GM21825 (cell line): Measurements from ENCODE around the gene UBXN4.
"Not testable (repeated sequence)": the region's sequence is repeated elsewhere in the genome, so short reads cannot be mapped to it uniquely, and the experiment has no call there.

ENCODE experiments used
- ATAC-seq: cut with Tn5 transposase; IDR thresholded peaks from one replicate; pipeline ENCODE4 v1.9.1; 2021; ENCODE audit warnings: mild to moderate bottlenecking, moderate library complexity; ENCODE audit not compliant: unreplicated experiment

The UBXN4 gene

DNA sequence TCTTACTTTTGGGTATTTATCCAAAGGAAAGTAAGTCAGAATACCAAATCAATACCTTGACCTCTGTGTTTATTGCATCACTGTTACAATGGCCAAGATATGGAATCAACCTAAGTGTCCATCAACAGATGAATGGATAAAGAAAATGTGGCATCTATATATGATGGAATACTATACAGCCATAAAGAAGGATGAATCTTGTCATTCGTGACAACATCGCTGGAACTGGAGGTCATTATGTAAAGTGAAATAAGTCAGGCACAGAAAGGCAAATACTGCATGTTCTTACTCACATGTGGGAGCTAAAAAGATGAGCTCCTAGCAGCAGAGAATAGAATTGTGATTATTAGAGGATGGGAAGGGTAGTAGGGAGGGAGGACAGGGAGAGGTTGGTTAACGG lies 60.7 kb downstream of the UBXN4 start:
- no peak for ATAC-seq

DNA sequence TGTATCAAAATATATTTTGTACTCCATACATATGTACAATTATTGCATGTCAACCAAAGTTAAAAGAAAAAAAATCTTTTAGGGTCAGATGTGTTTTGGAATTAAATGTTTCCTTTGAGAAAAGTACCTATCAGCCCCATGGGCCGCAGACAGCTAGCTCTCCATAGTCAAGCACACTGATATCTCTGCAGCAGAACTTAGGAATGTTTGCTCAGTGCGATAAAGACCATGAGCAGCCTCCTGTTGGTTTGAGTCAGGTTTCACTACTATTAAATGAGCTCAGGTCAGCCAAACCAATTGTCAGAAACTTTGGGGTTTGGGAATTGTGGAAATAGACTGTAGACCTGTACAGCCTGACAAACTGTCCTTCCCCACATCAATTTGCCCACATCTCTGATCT lies 61.6 kb downstream of the UBXN4 start:
- no peak for ATAC-seq

DNA sequence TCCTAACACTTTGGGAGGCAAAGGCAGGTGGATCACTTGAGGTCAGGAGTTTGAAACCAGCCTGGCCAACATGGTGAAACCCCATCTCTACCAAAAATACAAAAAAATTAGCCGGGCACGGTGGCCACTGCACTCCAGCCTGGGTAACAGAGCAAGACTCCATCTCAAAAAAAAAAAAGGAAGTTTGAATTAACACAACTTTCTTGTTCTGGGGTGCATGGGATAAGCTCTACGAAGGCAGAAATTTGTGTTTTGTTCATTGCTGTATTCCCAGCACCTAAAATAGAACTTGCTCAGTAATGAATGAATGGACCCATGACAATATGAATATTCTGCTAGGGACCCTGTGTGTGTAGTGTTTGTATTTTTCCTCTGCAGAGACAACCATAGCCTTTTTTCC lies 66.2 kb downstream of the UBXN4 start:
- ATAC-seq, result not testable (repeated sequence)

DNA sequence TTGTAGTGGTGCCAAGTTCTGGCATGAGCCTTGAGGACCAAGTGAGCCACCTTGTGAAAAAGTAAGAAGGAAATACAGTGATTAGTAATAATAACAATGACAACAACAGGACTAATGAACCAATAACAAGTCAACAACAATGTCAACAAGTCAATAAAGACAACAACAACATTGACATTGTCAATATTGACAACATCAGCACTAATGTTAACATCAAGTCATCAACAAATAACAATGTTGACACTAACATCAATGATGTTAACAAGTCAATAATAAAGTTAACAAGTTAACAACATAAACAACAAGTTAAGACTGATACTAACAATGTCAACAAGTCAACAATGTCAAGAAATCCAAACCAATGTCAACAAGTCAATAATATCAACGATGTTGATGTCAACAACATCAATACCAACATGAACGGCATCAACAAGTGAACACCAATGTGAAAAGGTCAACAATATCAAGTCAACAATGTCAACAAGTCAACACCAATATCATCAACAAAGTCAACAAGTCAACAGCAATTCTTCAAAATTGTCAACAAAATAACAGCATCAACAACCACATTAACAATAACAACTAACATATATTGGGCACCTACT lies 71.4 kb downstream of the UBXN4 start:
- no peak for ATAC-seq

DNA sequence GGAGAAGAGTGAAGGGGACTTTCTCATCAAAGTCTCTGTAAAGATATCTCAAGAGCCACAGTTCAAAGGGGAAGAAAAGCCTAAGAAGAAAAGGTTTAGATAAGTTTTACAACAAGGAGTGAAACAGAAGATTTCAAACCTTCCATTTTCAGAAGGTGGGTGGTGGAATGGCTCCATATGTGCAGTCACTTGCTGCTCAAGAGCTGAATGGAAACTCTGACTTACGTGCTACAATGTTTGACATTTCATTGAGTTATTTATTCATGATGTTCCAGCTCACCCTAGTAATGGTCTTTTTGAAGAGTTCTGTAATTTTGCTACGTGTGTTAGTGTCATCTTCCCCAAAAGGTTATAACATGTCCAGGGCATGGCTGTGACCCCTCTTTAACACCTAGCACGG lies 73.6 kb downstream of the UBXN4 start:
- no peak for ATAC-seq

DNA sequence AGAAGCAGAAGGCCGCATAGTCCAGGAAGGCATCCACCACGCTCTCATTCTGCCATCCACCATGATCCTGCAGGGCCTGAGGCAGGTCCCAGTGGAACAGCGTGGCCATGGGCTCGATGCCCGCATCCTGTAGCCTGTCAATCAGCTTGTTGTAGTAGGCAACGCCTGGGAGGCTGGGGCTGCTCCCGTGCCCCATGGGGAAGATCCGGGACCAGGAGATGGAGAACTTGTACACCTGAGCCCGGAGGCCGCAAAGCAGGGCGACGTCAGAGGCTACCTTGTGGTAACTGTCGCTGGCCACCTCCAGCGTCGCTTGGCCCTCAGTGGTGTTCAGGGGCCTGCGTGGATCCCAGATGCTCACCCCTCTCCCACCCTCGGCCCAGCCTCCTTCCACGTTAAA lies 75.8 kb downstream of the UBXN4 start:
- ATAC-seq, result no peak

DNA sequence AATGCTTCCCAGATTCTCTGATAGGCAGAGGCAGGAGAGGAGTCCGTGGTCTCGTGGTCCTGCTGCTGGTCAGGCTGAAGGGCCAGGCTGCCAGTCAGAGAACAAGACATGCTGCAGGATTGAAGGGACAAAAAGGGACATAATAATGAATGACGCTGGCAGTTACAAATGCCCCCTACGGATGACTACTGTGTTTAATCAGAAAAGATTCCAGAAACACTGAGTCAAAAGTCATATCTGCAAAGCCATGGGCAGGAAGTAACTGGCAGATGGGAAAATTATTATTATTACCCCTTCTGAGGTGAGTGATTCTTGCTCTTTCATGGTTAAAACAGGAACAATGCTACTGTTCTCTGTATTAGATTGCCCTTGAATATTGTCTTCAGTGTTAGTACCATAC lies 76.3 kb downstream of the UBXN4 start:
- no peak for ATAC-seq

DNA sequence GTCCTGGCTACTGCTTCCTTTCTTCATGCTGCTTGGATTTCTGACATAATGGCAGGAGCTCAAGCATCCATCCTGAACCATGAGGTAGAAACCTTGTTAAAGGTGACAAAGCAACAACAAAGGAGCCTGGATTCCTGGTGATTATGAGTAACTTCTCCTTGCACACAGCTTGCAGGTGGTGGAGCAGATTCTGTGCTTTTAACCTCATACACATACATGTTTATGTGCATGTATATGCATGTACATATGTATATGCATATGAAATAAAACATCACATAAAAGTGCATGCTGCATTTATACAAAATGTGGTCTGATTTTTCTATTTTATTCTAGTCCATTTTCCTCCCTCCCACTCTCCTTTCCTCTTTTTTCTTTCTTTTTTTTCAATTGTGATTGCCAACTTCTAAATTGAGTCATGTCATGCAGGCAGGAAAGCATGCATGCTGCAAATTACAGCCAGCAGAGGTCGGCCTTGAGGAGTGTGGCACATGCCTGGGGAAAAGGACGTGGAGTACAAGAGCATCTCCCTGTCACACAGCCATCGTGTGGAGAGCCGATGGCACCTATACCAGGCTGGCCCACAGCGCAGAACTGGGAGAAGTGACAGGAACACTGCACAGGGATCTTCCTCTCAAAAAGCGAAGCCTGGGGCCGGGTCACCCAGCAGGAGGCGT lies 77.4 kb downstream of the UBXN4 start:
- ATAC-seq, result no peak

DNA sequence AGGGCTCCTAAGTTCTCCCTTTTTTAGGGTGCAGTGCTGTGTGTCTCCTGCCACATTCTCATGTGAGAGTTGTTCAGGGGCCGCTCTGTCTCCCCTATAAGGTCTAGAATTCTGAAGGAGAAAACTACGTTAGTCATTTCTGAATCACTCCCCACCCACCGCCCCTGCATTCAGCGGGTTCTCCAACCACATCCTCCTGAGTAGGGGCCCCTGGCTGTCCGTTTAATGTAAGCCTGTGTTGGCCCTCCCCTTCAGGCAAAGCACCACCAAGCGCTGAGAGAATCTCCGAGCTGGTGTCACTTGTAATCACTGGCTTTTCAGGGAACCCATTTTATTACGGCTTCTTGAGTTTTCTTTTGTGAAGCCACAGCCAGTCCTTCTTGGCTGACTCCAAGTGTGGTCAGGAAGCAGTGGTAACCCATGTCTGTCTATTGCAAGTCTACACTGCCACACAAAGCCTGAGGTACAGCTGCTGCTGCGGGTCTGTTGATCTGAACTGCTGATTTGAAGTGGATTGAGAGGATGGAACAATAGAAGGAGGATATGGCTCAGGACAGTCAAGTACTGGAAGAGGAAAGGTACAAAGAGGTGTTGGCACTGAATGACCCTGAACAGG lies 78.5 kb downstream of the UBXN4 start:
- peak; percentile 89 for ATAC-seq

DNA sequence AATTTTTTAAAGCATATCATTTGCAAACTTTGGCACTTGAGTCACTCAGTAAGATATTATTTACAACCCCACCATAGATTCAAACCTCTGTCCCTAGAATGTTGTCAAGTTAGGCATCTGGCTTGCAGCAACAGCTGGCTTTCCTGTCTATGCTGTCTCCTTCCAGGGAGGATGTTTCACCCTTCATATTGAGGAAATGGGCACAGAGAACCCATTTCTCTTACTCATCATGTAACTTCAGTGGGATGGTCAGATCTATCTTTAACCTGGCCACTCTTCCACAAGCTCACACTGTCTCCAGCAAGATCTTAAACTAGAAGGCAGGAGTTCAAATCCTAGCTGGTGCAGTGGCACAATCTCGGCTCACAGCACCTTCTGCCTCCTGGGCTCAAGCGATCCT lies 79.5 kb downstream of the UBXN4 start:
- ATAC-seq, result no peak

DNA sequence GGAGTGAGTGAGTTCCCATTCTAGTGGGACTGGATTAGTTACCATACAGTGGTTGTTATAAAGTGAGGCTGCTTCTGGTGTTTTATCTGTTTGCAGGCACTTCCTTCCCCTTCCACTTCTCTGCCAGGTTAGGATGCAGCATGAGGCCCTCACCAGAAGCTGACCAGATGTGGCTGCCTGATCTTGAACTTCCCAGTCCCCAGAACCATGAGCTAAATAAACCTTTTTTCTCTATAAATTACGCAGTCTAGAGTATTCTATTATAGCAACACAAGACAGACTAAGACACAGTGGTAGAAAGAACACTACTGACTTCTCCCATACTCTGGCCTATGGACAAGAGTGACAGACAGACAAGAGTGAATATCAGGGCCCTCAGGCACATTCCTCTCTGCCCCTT lies 81.2 kb downstream of the UBXN4 start:
- ATAC-seq, result no peak

DNA sequence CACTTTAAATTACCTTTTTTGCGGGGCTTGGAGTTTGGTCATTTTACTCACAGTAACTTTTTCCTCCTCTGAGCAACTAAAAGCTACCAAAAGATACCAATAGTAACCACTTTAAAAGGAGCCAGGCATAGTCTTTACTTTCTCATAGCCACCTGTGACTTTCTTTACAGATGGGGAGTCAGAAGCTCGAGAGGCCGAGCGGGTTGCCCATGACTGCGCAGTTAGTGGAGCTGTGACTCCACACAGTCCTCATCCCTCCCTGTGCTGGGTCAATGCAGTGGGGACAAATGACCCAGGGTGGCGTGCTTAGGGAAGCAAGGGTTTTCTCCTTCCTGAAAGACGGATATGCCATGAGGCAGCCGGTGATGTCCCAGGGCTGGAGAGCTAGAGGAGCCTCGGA lies 83.5 kb downstream of the UBXN4 start:
- ATAC-seq, result no peak

DNA sequence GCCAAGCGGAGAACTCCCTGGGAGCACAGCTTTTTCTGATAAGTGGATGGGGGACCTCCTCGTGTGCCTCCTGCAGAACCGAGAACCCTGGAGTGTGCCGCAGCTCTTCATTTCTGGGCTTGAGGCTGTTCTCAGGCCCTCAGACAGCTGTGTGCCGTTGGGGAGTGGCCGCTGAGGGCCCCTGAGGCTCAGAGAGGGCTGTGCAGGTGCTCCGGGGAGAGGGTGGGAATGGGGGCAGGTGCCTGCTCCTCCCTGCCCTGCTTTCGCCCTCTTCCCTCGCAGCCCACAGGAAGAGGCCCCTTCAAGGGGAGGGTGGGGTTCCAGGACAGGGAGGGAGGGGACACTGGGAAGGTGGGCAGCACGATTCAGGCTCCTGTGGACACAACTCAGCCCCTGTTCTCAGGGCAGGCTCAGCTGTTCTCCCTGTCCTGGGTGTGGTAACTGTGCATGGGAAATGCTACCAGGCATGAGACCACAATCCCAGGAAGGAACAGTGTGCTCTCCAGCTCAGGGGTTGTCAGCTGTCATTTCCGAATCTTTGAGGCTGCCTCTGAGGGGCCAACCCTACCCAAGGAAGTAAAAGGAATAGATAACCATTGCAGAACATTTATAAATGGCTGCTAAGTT lies 84.0 kb downstream of the UBXN4 start:
- no peak for ATAC-seq

DNA sequence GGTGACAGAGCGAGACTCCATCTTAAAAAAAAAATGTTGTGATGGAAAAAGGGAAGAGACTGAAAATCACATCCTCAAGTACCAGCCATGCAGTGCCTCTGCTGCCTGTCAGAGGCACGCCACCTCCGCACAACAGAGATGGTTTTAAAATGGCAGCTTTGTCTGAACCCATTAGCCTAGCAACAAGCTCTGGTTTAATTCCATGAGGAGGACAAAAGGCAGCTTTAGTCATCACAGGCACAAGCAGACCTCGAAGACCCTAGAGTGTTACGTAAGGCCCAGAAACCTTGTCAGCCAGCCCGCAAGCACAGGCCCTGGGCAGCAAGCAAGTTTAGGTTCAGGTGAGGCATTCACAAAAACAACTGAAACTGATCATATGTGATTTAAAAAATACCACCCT lies 84.9 kb downstream of the UBXN4 start:
- no peak for ATAC-seq

DNA sequence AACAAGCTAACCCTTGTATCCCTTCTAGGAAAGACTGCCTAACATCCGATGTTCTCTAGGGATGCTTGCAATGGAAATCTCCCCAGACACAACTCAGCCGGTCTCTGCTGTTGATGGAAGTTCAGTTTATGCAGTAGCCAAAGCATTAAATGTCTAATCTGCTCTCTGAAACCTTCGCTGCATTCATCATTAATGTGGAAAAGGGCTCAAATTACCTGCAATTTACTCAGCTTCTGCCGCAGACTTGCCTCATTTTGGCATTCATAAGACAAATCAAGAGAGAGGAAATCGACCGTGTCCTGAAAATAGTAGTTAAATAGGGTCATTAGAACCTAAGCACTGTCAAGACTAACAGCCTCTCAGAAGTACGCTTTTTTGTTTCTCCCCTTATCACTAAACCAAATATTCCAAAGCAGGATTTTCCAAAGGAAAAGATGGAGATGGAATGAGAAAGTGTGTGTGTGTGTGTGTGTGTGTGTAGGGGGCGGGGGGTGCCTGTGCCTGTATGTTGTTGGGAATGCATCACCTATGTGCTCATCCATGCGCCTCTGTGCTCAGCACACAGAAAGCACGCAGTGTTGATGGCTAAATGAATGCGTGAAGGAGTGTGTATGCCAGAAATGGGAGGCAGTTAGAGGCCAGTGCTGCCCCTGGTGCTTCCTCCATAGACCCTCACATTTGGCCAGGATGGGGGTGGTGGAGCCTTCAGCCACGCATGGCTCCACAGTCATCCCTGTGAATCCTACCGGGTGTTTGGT lies 87.9 kb downstream of the UBXN4 start:
- no peak for ATAC-seq

DNA sequence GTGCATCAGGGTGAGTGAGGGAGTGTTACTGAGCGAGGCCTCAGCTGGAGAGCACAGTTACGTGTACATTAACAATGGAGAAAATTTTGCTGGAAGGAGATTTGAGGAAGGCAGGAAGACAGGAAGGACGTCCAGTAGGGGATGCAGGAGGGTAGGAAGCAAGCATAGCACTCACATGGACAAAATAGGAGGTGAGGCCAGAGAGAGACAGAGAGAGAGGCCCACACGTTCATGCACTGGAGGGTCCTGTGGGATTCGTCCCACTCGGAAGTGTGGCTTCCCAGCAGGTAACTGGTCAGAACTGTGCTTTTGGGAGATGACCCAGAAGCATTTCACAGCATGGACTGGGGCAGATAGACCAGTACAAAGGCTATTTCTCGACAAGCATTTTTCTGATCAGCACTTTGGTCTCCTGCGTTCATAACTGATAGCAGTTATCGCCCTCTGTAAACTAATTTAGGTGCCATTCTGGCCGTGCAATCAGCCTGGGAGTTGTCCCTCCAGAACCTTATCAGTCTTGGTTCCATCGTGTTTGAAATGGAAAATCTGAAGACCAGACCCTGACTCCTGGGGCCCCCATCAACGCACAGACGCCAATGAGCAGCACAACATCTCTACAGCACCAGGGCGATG lies 89.6 kb downstream of the UBXN4 start:
- no peak for ATAC-seq

DNA sequence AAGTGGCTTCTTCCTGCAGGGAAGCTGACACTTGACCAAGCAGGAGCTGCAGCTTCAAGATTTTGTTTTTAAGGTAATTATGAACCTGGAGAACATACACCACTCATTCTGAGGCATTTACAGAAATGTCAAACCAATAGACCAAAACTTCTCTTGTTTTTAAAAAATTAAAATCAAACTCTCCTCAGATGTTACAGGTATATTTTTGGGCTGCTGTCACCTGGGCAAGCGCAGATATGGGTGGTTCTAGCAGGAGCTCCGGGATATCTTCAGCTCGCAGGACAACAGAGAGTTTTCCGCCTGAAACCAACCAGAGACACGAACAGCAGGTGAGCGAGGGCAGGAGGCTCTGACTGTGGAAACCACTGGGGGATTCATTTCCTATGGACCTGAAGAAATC lies 91.2 kb downstream of the UBXN4 start:
- no peak for ATAC-seq
